HS-5 (cell line): ENCODE measurements around the gene GBP2.
"Not testable (repeated sequence)": the region's sequence is repeated elsewhere in the genome, so short reads cannot be mapped to it uniquely, and the experiment has no call there.

ENCODE experiments used
- DNase-seq: peaks from one replicate; pipeline ENCODE4 v3.0.0-alpha.2; 2012; ENCODE audit warnings: low read depth

GBP2 gene

GRCh38 chr1:89125913-89126580 lies at the start of gene GBP2:
TSS of gene GBP2 (minus strand) at chr1:89126114. CDS start at chr1:89121966, 4,148 bp downstream.
- peak; percentile 54 for DNase-seq

GRCh38 chr1:89174491-89174890 lies 48.6 kb upstream of the GBP2 start:
- no peak for DNase-seq

GRCh38 chr1:89172468-89173143 lies 46.7 kb upstream of the GBP2 start:
- DNase-seq: no peak

- no peak for DNase-seq
Measured at GRCh38 chr1:89171067-89171438, 45.1 kb upstream of the GBP2 start.

- no peak for DNase-seq
Measured at GRCh38 chr1:89170170-89171066, 44.5 kb upstream of the GBP2 start.

- no peak for DNase-seq
Measured at GRCh38 chr1:89169166-89169565, 43.3 kb upstream of the GBP2 start.

GRCh38 chr1:89167590-89168230 lies 41.8 kb upstream of the GBP2 start:
- no peak for DNase-seq

GRCh38 chr1:89166705-89167104 lies 40.8 kb upstream of the GBP2 start:
- no peak for DNase-seq

GRCh38 chr1:89165811-89166210 lies 39.9 kb upstream of the GBP2 start:
- DNase-seq: no peak

- DNase-seq: no peak
Measured at GRCh38 chr1:89151047-89151446, 25.1 kb upstream of the GBP2 start.

- no peak for DNase-seq
Measured at GRCh38 chr1:89149976-89150375, 24.1 kb upstream of the GBP2 start.

- no peak for DNase-seq
Measured at GRCh38 chr1:89149229-89149628, 23.3 kb upstream of the GBP2 start.

- DNase-seq: no peak
Measured at GRCh38 chr1:89147678-89148658, 22.1 kb upstream of the GBP2 start.

GRCh38 chr1:89146721-89147120 lies 20.8 kb upstream of the GBP2 start:
- DNase-seq: no peak

- DNase-seq: no peak
Measured at GRCh38 chr1:89143484-89143883, 17.6 kb upstream of the GBP2 start.

- DNase-seq: no peak
Measured at GRCh38 chr1:89142160-89142559, 16.2 kb upstream of the GBP2 start.

GRCh38 chr1:89133747-89134146 lies 7.8 kb upstream of the GBP2 start:
- DNase-seq: no peak

- no peak for DNase-seq
Measured at GRCh38 chr1:89130716-89131115, 4.8 kb upstream of the GBP2 start.

GRCh38 chr1:89129911-89130310 lies 4.0 kb upstream of the GBP2 start:
- DNase-seq: no peak

GRCh38 chr1:89128003-89128458 lies 2.1 kb upstream of the GBP2 start:
- not testable (repeated sequence) for DNase-seq
